ENCODE results near the gene ZC3H12C.

DNA sequence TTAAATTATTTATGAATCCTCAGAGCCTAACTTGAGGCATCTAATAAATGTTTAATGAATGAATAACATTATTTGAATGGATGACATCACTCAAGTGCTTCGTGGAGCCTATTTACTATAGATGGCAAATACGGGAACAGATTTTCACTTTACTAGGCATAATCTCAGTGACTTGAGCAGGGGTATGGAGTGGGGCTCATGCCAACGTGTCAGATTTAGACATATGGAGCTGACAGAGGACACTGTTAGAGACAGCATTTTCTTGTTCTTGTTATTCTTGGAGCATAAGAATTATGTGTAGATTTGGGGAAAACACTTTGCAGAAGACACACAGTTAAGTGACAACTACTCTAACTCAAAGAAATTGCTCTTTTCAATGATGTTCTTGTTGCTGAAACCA lies 124.7 kb downstream of the ZC3H12C start:
- no peak for TF ChIP-seq GATA2 (IDR thresholded peaks at IDR 0.05; ENCODE audit: low read depth, low read length)
- TF ChIP-seq GATA3 (IDR thresholded peaks at IDR 0.05; ENCODE audit: low read depth, low read length): no peak
